Measurements from ENCODE around the gene MEIOSIN. TPM values are rescaled to one million over a fixed set of nuclear protein-coding genes. Genes with fewer than 3 reads are reported as not detected.

The MEIOSIN gene
- total and polyA plus RNA-seq, 9 of the 15 experiments (the other 6 are each of a cell fraction or from before 2014, with no cell fraction given), result 0.06 to 2.0 (median 0.76) TPM

DNA sequence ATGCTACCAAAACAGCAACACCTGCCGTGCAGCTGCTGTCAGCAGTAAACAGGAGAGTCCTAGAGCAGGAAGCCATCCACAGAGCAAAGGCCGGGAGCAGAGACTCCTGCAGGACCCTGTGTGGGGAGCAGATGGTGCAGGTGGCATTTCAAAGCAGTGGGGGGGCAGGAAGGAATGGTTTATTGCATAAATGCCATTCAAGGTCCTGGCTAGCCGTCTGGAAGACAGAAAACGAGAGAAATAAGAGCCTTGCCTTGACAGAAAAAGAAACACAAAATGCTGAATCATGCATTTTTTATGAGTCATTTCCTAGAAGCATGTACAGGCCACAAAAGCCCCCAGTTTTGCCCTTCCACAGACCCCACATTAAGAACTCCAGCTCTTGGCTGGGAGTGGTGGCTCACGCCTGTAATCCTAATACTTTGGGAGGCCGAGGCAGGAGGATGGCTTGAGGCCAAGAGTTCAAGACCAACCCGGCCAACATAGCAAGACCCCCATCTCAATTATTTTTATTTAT is 76.5 kb downstream of the MEIOSIN start (continued):
- TF ChIP-seq, protein P1, sequence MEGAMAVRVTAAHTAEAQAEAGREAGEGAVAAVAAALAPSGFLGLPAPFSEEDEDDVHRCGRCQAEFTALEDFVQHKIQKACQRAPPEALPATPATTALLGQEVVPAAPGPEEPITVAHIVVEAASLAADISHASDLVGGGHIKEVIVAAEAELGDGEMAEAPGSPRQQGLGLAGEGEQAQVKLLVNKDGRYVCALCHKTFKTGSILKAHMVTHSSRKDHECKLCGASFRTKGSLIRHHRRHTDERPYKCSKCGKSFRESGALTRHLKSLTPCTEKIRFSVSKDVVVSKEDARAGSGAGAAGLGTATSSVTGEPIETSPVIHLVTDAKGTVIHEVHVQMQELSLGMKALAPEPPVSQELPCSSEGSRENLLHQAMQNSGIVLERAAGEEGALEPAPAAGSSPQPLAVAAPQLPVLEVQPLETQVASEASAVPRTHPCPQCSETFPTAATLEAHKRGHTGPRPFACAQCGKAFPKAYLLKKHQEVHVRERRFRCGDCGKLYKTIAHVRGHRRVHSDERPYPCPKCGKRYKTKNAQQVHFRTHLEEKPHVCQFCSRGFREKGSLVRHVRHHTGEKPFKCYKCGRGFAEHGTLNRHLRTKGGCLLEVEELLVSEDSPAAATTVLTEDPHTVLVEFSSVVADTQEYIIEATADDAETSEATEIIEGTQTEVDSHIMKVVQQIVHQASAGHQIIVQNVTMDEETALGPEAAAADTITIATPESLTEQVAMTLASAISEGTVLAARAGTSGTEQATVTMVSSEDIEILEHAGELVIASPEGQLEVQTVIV (CRISPR knock-in tag; IDR thresholded peaks at IDR 0.05; ENCODE audit: borderline replicate concordance), result no peak
- TF ChIP-seq NFRKB (IDR thresholded peaks at IDR 0.05; ENCODE audit: low read depth) (peak; percentile 59), SRSF9 (IDR thresholded peaks at IDR 0.05; ENCODE audit: borderline replicate concordance, low read depth, low read length) (no peak), ZNF79 (CRISPR knock-in tag; IDR thresholded peaks at IDR 0.05; ENCODE audit: low read depth) (no peak), ZNF384 (IDR thresholded peaks at IDR 0.05; ENCODE audit: low read depth, low read length) (0 out of 2 replicates have a peak, but pooled peaks have one; percentile 15)
- TF ChIP-seq, protein P2, sequence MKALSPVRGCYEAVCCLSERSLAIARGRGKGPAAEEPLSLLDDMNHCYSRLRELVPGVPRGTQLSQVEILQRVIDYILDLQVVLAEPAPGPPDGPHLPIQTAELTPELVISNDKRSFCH (CRISPR knock-in tag; IDR thresholded peaks at IDR 0.05), result no peak
- TF ChIP-seq, protein P2 (tag; IDR thresholded peaks at IDR 0.05), result no peak

DNA sequence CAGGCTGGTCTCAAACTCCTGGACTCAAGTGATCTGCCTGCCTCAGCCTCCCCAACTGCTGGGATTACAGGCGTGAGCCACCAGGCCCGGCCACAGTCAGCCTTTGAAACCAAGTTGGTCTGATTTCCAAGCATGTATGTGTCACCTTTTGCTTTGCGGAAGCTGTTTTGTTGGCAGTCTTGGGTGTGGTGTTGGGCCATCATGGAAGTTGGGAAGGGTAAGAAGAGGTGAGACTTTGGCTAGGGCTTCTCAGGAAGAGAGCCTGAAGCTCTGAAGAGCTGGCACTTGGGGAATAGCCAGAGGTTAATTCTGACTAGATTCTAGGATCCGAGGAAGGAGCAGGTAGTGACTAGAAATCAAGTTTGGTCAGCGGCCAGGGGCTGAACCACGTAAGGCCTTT is 79.1 kb downstream of the MEIOSIN start:
- Histone ChIP-seq H3K9ac (ENCODE audit: insufficient read depth in 1 of 2, low read depth in 2 of 2, low read length in 2 of 2) (no peak overlapping the region), H3K4me2 (ENCODE audit: insufficient read depth, low read length) (no peak overlapping the region), H3K4me3 (no peak overlapping the region), H3K27me3 (ENCODE audit: control insufficient read depth in 2 of 2, insufficient read depth in 2 of 2, low read length in 2 of 2) (no peaks in the 10 kb centered on the region), H3K9me1 (ENCODE audit: control insufficient read depth, insufficient read depth, low read length) (no peaks in the 10 kb centered on the region), H3K4me1 (replicated peaks in 1 of 2; ENCODE audit: control insufficient read depth in 2 of 2, insufficient read depth in 2 of 2, low read length in 2 of 2) (peaks cover 13 to 34% of the 10 kb centered on the region in 2 experiments; a peak in 4 of 5 replicates), H3K27ac (ENCODE audit: extremely low read depth, low read depth, low read length) (no peak overlapping the region), H4K20me1 (replicated peaks; ENCODE audit: control insufficient read depth, insufficient read depth, low read length) (no peaks in the 10 kb centered on the region), H2AFZ (ENCODE audit: low read depth, low read length) (no peak overlapping the region), H3K79me2 (ENCODE audit: control insufficient read depth, insufficient read depth, low read length) (no peaks in the 10 kb centered on the region), H3K9me3 (replicated peaks; ENCODE audit: control insufficient read depth, insufficient read depth, low read depth, low read length) (no peaks in the 10 kb centered on the region), H3K36me3 (ENCODE audit: control insufficient read depth, insufficient read depth, low read length) (peaks cover 21% of the 10 kb centered on the region; the same call in 2 of the 3 replicates)
- intact Hi-C loops (cut with micrococcal nuclease), result loop anchor here (10.0 kb wide), 1 partner anchor 263 kb away; no protein-coding TSS in a partner anchor
- ATAC-seq (no peak), FAIRE-seq (no peak), DNase-seq (ENCODE audit: extremely low read depth in 1 of 4, low spot score in 3 of 4) (no peak)
- in situ Hi-C loops (cut with MboI), result no loop called here
- POLR2A ChIA-PET, result interaction anchor here (0.6 kb wide), 1 partner anchor 17 kb away, joined by 4 read pairs; no protein-coding TSS in a partner anchor
- WGBS (ENCODE audit: insufficient coverage, low coverage, missing lambda C conversion rate), result 71% methylated on average over 6 of the region's 6 CpGs
- no TSS peak for BruUV-seq (replicated peaks)
- CTCF ChIA-PET (ENCODE audit: low intra/inter-chr PET ratio), result no interaction called here
- TF ChIP-seq HMG20B (CRISPR knock-in tag; IDR thresholded peaks at IDR 0.05) (no peak), MED1 (CRISPR knock-in tag; IDR thresholded peaks at IDR 0.05; ENCODE audit: borderline replicate concordance) (no peak), LCOR (CRISPR knock-in tag; IDR thresholded peaks at IDR 0.05) (no peak), CREBBP (IDR thresholded peaks at IDR 0.05; ENCODE audit: low read depth, low read length) (no peak), TGIF2 (CRISPR knock-in tag; IDR thresholded peaks at IDR 0.05) (no peak), RBFOX2 (IDR thresholded peaks at IDR 0.05; ENCODE audit: low read depth, low read length) (no peak), NR2C1 (IDR thresholded peaks at IDR 0.05) (no peak), NR2C1 (tag; IDR thresholded peaks at IDR 0.05) (no peak), PURB (CRISPR knock-in tag; IDR thresholded peaks at IDR 0.05; ENCODE audit: low read depth) (no peak), ZNF263 (CRISPR knock-in tag; IDR thresholded peaks at IDR 0.05; ENCODE audit: borderline replicate concordance) (no peak)
- TF ChIP-seq, protein P3, sequence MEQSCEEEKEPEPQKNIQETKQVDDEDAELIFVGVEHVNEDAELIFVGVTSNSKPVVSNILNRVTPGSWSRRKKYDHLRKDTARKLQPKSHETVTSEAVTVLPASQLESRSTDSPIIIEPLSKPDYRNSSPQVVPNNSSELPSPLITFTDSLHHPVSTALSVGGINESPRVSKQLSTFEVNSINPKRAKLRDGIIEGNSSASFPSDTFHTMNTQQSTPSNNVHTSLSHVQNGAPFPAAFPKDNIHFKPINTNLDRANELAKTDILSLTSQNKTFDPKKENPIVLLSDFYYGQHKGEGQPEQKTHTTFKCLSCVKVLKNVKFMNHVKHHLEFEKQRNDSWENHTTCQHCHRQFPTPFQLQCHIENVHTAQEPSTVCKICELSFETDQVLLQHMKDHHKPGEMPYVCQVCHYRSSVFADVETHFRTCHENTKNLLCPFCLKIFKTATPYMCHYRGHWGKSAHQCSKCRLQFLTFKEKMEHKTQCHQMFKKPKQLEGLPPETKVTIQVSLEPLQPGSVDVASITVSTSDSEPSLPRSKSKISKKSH (CRISPR knock-in tag; IDR thresholded peaks at IDR 0.05), result no peak
